ENCODE data around the gene GTF2A1.
"Not testable (repeated sequence)": the region's sequence is repeated elsewhere in the genome, so short reads cannot be mapped to it uniquely, and the experiment has no call there.

DNA sequence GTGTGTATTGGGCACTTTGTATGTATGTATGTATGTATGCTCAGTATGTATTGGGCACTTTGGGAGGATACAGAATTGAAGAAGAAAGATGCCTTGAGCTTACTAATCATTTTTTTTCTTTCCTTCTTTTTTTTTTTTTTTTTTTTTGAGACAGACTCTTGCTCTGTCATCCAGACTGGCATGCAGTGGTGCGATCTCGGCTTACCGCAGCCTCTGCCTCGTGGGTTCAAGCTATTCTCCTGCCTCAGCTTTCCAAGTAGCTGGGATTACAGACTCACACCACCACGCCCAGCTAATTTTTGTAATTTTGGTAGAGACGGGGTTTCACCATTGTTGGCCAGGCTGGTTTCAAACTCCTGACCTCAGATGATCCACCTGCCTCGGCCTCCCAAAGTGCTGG is 3.0 kb upstream of the GTF2A1 start:
- not testable (repeated sequence) for TF ChIP-seq POLR2A, EP300, POLR2AphosphoS5 (IDR thresholded peaks at IDR 0.05)
- TF ChIP-seq, protein P1, sequence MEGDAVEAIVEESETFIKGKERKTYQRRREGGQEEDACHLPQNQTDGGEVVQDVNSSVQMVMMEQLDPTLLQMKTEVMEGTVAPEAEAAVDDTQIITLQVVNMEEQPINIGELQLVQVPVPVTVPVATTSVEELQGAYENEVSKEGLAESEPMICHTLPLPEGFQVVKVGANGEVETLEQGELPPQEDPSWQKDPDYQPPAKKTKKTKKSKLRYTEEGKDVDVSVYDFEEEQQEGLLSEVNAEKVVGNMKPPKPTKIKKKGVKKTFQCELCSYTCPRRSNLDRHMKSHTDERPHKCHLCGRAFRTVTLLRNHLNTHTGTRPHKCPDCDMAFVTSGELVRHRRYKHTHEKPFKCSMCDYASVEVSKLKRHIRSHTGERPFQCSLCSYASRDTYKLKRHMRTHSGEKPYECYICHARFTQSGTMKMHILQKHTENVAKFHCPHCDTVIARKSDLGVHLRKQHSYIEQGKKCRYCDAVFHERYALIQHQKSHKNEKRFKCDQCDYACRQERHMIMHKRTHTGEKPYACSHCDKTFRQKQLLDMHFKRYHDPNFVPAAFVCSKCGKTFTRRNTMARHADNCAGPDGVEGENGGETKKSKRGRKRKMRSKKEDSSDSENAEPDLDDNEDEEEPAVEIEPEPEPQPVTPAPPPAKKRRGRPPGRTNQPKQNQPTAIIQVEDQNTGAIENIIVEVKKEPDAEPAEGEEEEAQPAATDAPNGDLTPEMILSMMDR (IDR thresholded peaks at IDR 0.05) = not testable (repeated sequence)
